AG09319 (cell line): ENCODE data around the gene LOXL4.

Source experiments
- DNase-seq: peaks from one replicate; pipeline ENCODE4 v3.0.0-alpha.2; 2010; ENCODE audit warnings: low read depth; ENCODE audit errors: extremely low read depth
- CTCF ChIP-seq: IDR thresholded peaks from 2 replicates; pipeline ENCODE4 v1.5.1; 2011; ENCODE audit warnings: low read depth, mild to moderate bottlenecking, inconsistent platforms, low read length, moderate library complexity

The LOXL4 gene

GRCh38 chr10:98224996-98225395 lies 43.0 kb downstream of the LOXL4 start:
- no peak for DNase-seq
- no peak for TF ChIP-seq CTCF

- TF ChIP-seq CTCF, result no peak
- DNase-seq, result no peak
Measured at GRCh38 chr10:98224509-98224908, 43.5 kb downstream of the LOXL4 start.

GRCh38 chr10:98223874-98224273 lies 44.1 kb downstream of the LOXL4 start:
- no peak for TF ChIP-seq CTCF
- no peak for DNase-seq

- DNase-seq, result no peak
- no peak for TF ChIP-seq CTCF
Measured at GRCh38 chr10:98217801-98218200, 50.2 kb downstream of the LOXL4 start.

GRCh38 chr10:98215373-98215772 lies 52.6 kb downstream of the LOXL4 start:
- no peak for DNase-seq
- no peak for TF ChIP-seq CTCF

GRCh38 chr10:98213740-98214139 lies 54.3 kb downstream of the LOXL4 start:
- no peak for TF ChIP-seq CTCF
- DNase-seq, result no peak

- no peak for TF ChIP-seq CTCF
- no peak for DNase-seq
Measured at GRCh38 chr10:98212196-98212595, 55.8 kb downstream of the LOXL4 start.
